Activated CD4-positive, alpha-beta memory T cell treated with anti-CD3 and anti-CD28 coated beads, Interleukin-2, amount 10 ng/mL, durations not matched to agents 7 days and 5 days (primary cell): Measurements from ENCODE around the gene CUL4A. TPM values are rescaled to one million over a fixed set of nuclear protein-coding genes. Genes with fewer than 3 reads are reported as not detected.

Source experiments
- CTCF ChIA-PET: fragments of 350-600 bp; sonication (Branson Sonifier 250); formaldehyde crosslinking; loops from one replicate; lab custom pipeline; 2021; ENCODE audit warnings: antibody characterized with exemption, inconsistent platforms; lab: Charles Lee
- POLR2A ChIA-PET: fragments of 350-600 bp; sonication (Branson Sonifier 250); formaldehyde crosslinking; loops from one replicate; lab custom pipeline; 2021; ENCODE audit warnings: antibody characterized with exemption; lab: Charles Lee
- DNase-seq: peaks from one replicate; pipeline ENCODE4 v3.0.0-alpha.2; 2020
- H3K27ac Mint-ChIP-seq: one replicate; pipeline ENCODE4 v1.8.0; 2021; ENCODE audit warnings: mild to moderate bottlenecking, mixed read lengths
- H3K27me3 Mint-ChIP-seq: one replicate; pipeline ENCODE4 v1.8.0; 2021; ENCODE audit warnings: mixed read lengths
- H3K36me3 Mint-ChIP-seq: one replicate; pipeline ENCODE4 v1.8.0; 2021; ENCODE audit warnings: low read depth, mixed read lengths
- H3K4me1 Mint-ChIP-seq: one replicate; pipeline ENCODE4 v1.8.0; 2021; ENCODE audit warnings: mixed read lengths
- H3K4me3 Mint-ChIP-seq: one replicate; pipeline ENCODE4 v1.8.0; 2021; ENCODE audit warnings: mild to moderate bottlenecking, mixed read lengths
- H3K9me3 Mint-ChIP-seq: one replicate; pipeline ENCODE4 v1.8.0; 2021; ENCODE audit warnings: mixed read lengths
- total RNA-seq, 2 experiments: library from RNA; stranded (reverse); gene quantifications; one replicate each; pipeline ENCODE4 v1.2.3, GENCODE V29; 2021

Gene CUL4A
- total RNA-seq, 2 experiments from 2014 or later: 67.2 to 68.8 TPM

GRCh38 chr13:113169277-113170272, 39.8 kb upstream of the CUL4A start:
- Mint-ChIP-seq H3K36me3 (peaks cover 42% of the 10 kb centered on the region), H3K9me3 (no peaks in the 10 kb centered on the region), H3K27ac (no peak overlapping the region), H3K4me3 (no peak overlapping the region), H3K27me3 (no peaks in the 10 kb centered on the region), H3K4me1 (peaks cover 30% of the 10 kb centered on the region)
- ChIA-PET POLR2A (interaction anchor here (1.2 kb wide), 2 partner anchors 13 to 38 kb away, joined by 3 to 5 read pairs; no protein-coding TSS in a partner anchor), CTCF (no interaction called here)
- DNase-seq: no peak

DNA sequence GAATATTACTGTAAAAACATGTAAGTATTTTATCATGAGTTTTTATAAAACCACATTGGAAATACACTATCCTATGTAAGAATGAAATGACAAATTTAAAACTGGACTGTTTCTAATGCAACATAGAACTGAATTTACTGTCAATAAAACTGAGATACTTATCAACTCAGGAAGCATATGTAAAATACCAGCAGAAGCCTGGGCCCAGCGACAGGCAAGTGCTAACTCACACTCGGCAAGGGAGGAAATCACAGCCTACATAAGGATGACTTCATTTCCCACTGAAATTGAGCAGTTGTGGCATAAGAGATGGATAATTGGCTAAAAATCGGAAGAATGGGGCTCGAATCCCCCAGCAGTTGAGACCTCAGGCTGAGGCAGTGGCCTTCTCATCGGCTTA, 38.9 kb upstream of the CUL4A start:
- H3K4me1 Mint-ChIP-seq: peaks cover 32% of the 10 kb centered on the region
- POLR2A ChIA-PET: no interaction called here
- peaks cover 51% of the 10 kb centered on the region for H3K36me3 Mint-ChIP-seq
- H3K27ac Mint-ChIP-seq: peak overlapping the region; percentile 77
- CTCF ChIA-PET: no interaction called here
- H3K9me3 Mint-ChIP-seq: no peaks in the 10 kb centered on the region
- no peak overlapping the region for H3K4me3 Mint-ChIP-seq
- H3K27me3 Mint-ChIP-seq: no peaks in the 10 kb centered on the region
- DNase-seq: no peak

DNA sequence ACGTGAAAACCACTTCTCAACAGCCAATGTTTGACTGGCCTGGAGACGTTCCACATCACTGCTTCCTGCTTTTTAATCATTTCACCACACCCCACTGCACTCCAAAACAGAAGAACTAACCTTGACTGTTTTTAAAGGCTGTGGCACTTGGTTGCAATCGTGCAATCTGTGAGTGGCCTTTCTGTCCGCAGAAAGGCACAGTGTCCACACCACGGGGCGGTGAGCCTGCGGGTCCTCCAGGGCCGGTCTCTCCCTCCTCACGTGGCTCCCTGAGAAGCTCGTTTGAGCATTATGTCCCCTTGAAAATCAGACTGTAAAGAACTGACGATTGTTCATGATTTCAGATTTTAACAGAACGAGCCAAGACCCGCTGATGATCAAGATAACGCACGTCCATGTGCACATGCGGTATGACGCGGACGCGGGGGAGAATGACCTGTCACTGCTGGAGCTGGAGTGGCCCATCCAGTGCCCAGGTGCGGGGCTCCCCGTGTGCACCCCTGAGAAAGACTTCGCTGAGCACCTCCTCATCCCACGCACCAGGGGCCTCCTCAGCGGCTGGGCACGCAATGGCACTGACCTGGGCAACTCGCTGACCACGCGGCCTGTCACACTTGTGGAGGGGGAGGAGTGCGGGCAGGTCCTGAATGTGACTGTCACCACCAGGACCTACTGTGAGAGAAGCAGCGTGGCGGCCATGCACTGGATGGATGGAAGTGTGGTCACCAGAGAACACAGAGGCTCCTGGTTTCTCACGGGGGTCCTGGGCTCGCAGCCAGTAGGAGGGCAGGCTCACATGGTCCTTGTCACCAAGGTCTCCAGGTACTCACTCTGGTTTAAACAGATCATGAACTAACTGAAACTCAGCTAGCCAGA, 37.9 kb upstream of the CUL4A start:
- POLR2A ChIA-PET: interaction anchor here (5.7 kb wide), 1 partner anchor 38 kb away, joined by 54 read pairs; the partner anchor contains the start of genes CUL4A and PCID2
- H3K9me3 Mint-ChIP-seq: no peaks in the 10 kb centered on the region
- H3K27ac Mint-ChIP-seq: no peak overlapping the region
- DNase-seq: no peak
- peaks cover 61% of the 10 kb centered on the region for H3K36me3 Mint-ChIP-seq
- no peaks in the 10 kb centered on the region for H3K27me3 Mint-ChIP-seq
- CTCF ChIA-PET: no interaction called here
- peaks cover 41% of the 10 kb centered on the region for H3K4me1 Mint-ChIP-seq
- H3K4me3 Mint-ChIP-seq: no peak overlapping the region

GRCh38 chr13:113172419-113172926, 36.9 kb upstream of the CUL4A start:
- H3K9me3 Mint-ChIP-seq: no peaks in the 10 kb centered on the region
- peaks cover 64% of the 10 kb centered on the region for H3K36me3 Mint-ChIP-seq
- POLR2A ChIA-PET: interaction anchor here (4.3 to 5.7 kb wide), 3 partner anchors 7 to 37 kb away, joined by 31 to 54 read pairs (median 34); partner anchors contain the start of genes CUL4A and PCID2

GRCh38 chr13:113176280-113176679, 33.1 kb upstream of the CUL4A start:
- Mint-ChIP-seq H3K27ac (peak overlapping the region; percentile 100), H3K4me3 (peak overlapping the region; percentile 34), H3K4me1 (peaks cover 68% of the 10 kb centered on the region), H3K36me3 (peaks cover 76% of the 10 kb centered on the region), H3K27me3 (no peaks in the 10 kb centered on the region), H3K9me3 (no peaks in the 10 kb centered on the region)
- ChIA-PET CTCF (interaction anchor here (1.0 to 1.3 kb wide), 3 partner anchors 17 to 34 kb away, joined by 3 to 4 read pairs (median 3); partner anchors contain the start of gene PCID2), POLR2A (interaction anchor here (0.9 to 5.7 kb wide), 5 partner anchors 9 to 670 kb away, joined by 3 to 54 read pairs (median 31); partner anchors contain the start of genes CUL4A and PCID2)
- peak; percentile 71 for DNase-seq

More at GRCh38 chr13:113172419-113172926, 36.9 kb upstream of the CUL4A start:
- no peak overlapping the region for H3K27ac Mint-ChIP-seq
- DNase-seq: no peak
- CTCF ChIA-PET: no interaction called here
- peaks cover 47% of the 10 kb centered on the region for H3K4me1 Mint-ChIP-seq
- H3K4me3 Mint-ChIP-seq: no peak overlapping the region
- H3K27me3 Mint-ChIP-seq: no peaks in the 10 kb centered on the region

- DNase-seq: no peak
- Mint-ChIP-seq H3K4me1 (peaks cover 68% of the 10 kb centered on the region), H3K27me3 (no peaks in the 10 kb centered on the region), H3K4me3 (no peak overlapping the region), H3K9me3 (no peaks in the 10 kb centered on the region), H3K36me3 (peaks cover 75% of the 10 kb centered on the region), H3K27ac (peak overlapping the region; percentile 100)
- POLR2A ChIA-PET: interaction anchor here (1.2 to 5.7 kb wide), 4 partner anchors 9 to 32 kb away, joined by 4 to 54 read pairs (median 32); partner anchors contain the start of genes CUL4A and PCID2
- CTCF ChIA-PET: interaction anchor here (1.3 kb wide), 2 partner anchors 17 to 33 kb away, joined by 3 read pairs; no protein-coding TSS in a partner anchor
Observed at GRCh38 chr13:113176822-113177221, 32.6 kb upstream of the CUL4A start.

DNA sequence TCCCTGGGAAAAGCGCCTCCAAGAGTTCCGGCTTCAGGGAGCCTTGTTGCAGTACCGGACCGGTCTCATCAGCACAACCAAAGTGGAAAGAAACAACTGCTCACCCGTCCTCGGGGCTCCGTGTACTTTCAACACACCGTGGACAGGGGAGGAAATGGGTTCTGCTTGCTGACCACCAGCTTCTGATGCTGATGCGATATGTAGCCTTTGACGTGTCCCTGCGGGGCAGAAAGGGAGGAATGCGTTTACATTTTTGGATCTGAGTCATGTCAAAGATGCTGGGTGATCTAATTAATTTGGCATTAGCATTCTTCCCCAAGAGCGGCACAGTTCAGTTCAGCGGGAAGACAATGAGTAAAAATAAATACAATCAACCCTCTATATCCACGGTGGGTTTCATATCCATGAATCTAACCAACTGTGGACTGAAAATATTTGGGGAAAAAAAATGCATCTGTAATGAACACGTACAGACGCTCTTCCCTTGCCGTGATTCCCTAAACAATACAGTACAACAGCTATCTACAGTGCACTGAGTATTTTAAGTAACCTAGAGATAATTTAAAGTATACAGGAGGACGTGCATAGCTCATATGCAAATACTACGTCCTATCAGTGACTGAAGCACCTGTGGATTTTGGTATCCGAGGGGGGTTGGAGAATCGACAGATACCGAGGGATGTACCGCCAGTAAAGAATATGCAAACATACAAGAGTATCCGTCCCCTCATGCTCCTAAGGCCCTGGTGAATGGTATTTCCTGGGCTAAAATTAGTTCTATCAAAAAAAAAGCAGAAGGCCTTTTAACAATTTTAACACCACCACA, 31.1 kb upstream of the CUL4A start:
- ChIA-PET POLR2A (interaction anchor here (0.6 to 0.7 kb wide), 2 partner anchors 9 to 17 kb away, joined by 3 to 4 read pairs; no protein-coding TSS in a partner anchor), CTCF (interaction anchor here (1.4 kb wide), 1 partner anchor 32 kb away, joined by 3 read pairs; no protein-coding TSS in a partner anchor)
- H3K27ac Mint-ChIP-seq: peak overlapping the region; percentile 55
- H3K9me3 Mint-ChIP-seq: no peaks in the 10 kb centered on the region
- no peak for DNase-seq
- no peaks in the 10 kb centered on the region for H3K27me3 Mint-ChIP-seq
- H3K36me3 Mint-ChIP-seq: peaks cover 76% of the 10 kb centered on the region
- no peak overlapping the region for H3K4me3 Mint-ChIP-seq
- H3K4me1 Mint-ChIP-seq: peaks cover 75% of the 10 kb centered on the region

DNA sequence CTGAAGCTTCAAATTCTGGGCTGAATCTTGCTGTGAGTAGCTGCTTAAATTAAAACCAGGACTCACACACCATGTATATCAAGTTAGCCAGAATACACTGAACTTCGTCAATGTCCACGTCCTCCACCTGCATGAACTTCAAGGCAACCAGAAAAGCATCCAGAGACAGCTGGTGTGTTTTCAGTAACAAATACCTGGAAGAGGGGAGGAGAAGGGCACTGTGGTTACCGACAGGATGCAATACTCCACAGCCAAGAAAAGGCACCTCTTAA, 30.6 kb upstream of the CUL4A start:
- ChIA-PET CTCF (interaction anchor here (1.4 kb wide), 1 partner anchor 31 kb away, joined by 3 read pairs; no protein-coding TSS in a partner anchor), POLR2A (interaction anchor here (0.6 to 2.2 kb wide), 3 partner anchors 9 to 30 kb away, joined by 3 to 20 read pairs (median 4); partner anchors contain the start of genes CUL4A and PCID2)
- Mint-ChIP-seq H3K36me3 (peaks cover 79% of the 10 kb centered on the region), H3K4me3 (no peak overlapping the region), H3K9me3 (no peaks in the 10 kb centered on the region), H3K27ac (peak overlapping the region; percentile 41), H3K4me1 (peaks cover 81% of the 10 kb centered on the region), H3K27me3 (no peaks in the 10 kb centered on the region)
- DNase-seq: no peak

GRCh38 chr13:113179374-113180230, 29.8 kb upstream of the CUL4A start:
- ChIA-PET CTCF (interaction anchor here (1.4 kb wide), 1 partner anchor 30 kb away, joined by 3 read pairs; no protein-coding TSS in a partner anchor), POLR2A (interaction anchor here (0.6 to 2.2 kb wide), 4 partner anchors 8 to 30 kb away, joined by 3 to 20 read pairs (median 4); partner anchors contain the start of genes CUL4A and PCID2)
- peak overlapping the region; percentile 35 for H3K4me3 Mint-ChIP-seq
- H3K27ac Mint-ChIP-seq: peak overlapping the region; percentile 88
- DNase-seq: peak; percentile 40
- H3K9me3 Mint-ChIP-seq: no peaks in the 10 kb centered on the region
- no peaks in the 10 kb centered on the region for H3K27me3 Mint-ChIP-seq
- peaks cover 83% of the 10 kb centered on the region for H3K4me1 Mint-ChIP-seq
- peaks cover 80% of the 10 kb centered on the region for H3K36me3 Mint-ChIP-seq

GRCh38 chr13:113182046-113182445, 27.4 kb upstream of the CUL4A start:
- ChIA-PET CTCF (interaction anchor here (1.4 kb wide), 1 partner anchor 15 kb away, joined by 3 read pairs; no protein-coding TSS in a partner anchor), POLR2A (interaction anchor here (1.0 to 6.4 kb wide), 2 partner anchors 16 to 27 kb away, joined by 3 to 77 read pairs; partner anchors contain the start of genes CUL4A and PCID2)
- Mint-ChIP-seq H3K4me3 (no peak overlapping the region), H3K36me3 (peaks cover 71% of the 10 kb centered on the region), H3K9me3 (no peaks in the 10 kb centered on the region), H3K27me3 (no peaks in the 10 kb centered on the region), H3K27ac (no peak overlapping the region), H3K4me1 (peaks cover 83% of the 10 kb centered on the region)
- no peak for DNase-seq
